Ovary (tissue), 3 donors: ENCODE measurements around the gene TUT7.

Source experiments
- CTCF ChIP-seq, 3 donors: fragments of 450-650 bp in 2 of 3; fragments of 200-600 bp in 1 of 3; IDR thresholded peaks; one replicate each; pipeline versions ENCODE4 v1.5.1 to v1.8.0; 2016 to 2022; ENCODE audit warnings: antibody characterized with exemption in 3 of 3, mild to moderate bottlenecking in 1 of 3
- EP300 ChIP-seq: sonication (generic); formaldehyde crosslinking; IDR thresholded peaks from one replicate; pipeline ENCODE4 v1.6.1; 2017; ENCODE audit warnings: antibody characterized with exemption
- POLR2A ChIP-seq: fragments of 450-650 bp; IDR thresholded peaks from one replicate; pipeline ENCODE4 v1.6.1; 2017; ENCODE audit warnings: antibody characterized with exemption, mild to moderate bottlenecking, moderate library complexity
- donor health status: DM: no; HTN: no; CAD: no.

DNA sequence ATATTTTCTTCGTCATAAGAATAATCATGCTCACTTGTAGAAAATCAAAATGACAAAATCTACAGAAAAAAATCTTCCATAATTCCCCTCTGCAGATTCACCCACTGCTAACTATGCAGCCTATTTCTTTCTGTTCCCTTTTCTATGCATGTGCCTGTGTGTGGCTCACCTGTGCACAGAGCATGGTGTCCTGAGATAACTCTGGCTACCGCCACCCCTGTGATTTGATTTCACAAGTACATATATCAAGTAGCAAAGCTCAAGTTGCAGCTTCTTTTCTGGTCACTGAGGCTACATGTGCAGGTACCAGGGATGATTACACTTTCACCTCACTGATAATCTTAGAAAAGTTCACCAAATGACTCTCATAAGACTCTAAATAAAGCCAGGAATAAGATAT lies 53.5 kb downstream of the TUT7 start:
- TF ChIP-seq CTCF (IDR thresholded peaks at IDR 0.05) (no peak), POLR2A (no peak), EP300 (no peak)
